ENCODE data around the gene TVP23C.

The TVP23C gene

GRCh38 chr17:15490634-15491261, 72.5 kb downstream of the TVP23C start:
- H3K18ac ChIP-seq (ENCODE audit: low read length) = no peak overlapping the region
- H3K79me2 ChIP-seq (ENCODE audit: control insufficient read depth, insufficient read depth, low read length, poor library complexity) = no peaks in the 10 kb centered on the region
- peak overlapping the region; percentile 28 for H4K8ac ChIP-seq (ENCODE audit: low read depth, low read length)
- H2AFZ ChIP-seq (ENCODE audit: insufficient read depth, low read length, poor library complexity) = no peak overlapping the region
- no peak overlapping the region for H3K23ac ChIP-seq (ENCODE audit: low read length)
- H4K91ac ChIP-seq (ENCODE audit: low read depth, low read length) = no peak overlapping the region
- H2AK5ac ChIP-seq (ENCODE audit: low read length) = no peak overlapping the region
- H2BK12ac ChIP-seq (ENCODE audit: low read length) = peak overlapping the region; percentile 38
- peak; percentile 74 to 81 for DNase-seq
- WGBS (ENCODE audit: extremely low coverage, insufficient coverage, insufficient read length) = no CpG with 5 or more reads among the region's 11 CpGs
- no peaks in the 10 kb centered on the region for H3K27me3 ChIP-seq (ENCODE audit: insufficient read depth, low read length)
- no peak overlapping the region for H4K12ac ChIP-seq (ENCODE audit: low read depth, low read length)
- H2BK120ac ChIP-seq (ENCODE audit: insufficient read depth, low read length, poor library complexity) = peak overlapping the region; percentile 11
- H2BK5ac ChIP-seq (ENCODE audit: low read depth, low read length, poor library complexity) = no peak overlapping the region
- H3K79me1 ChIP-seq (ENCODE audit: low read length) = peaks cover 7% of the 10 kb centered on the region
- no peak overlapping the region for H3K14ac ChIP-seq (ENCODE audit: low read length)
- H3K9me3 ChIP-seq (ENCODE audit: insufficient read depth, low read depth, low read length) = no peaks in the 10 kb centered on the region
- H3K27ac ChIP-seq (ENCODE audit: low read depth, low read length) = peak overlapping the region; percentile 40
- H3K4ac ChIP-seq (ENCODE audit: low read depth, low read length) = no peak overlapping the region
- H3K4me3 ChIP-seq (ENCODE audit: low read depth, low read length) = no peak overlapping the region
- H3K4me2 ChIP-seq (ENCODE audit: low read length) = no peak overlapping the region
- H3K9ac ChIP-seq (ENCODE audit: low read length) = no peak overlapping the region
- peaks cover 9 to 13% of the 10 kb centered on the region in 2 experiments for H3K4me1 ChIP-seq (ENCODE audit: control insufficient read depth in 1 of 2, insufficient read depth in 2 of 2, low read length in 2 of 2)
- peaks cover 7% of the 10 kb centered on the region in 2 experiments for H3K36me3 ChIP-seq (ENCODE audit: control insufficient read depth in 1 of 2, insufficient read depth in 2 of 2, low read length in 2 of 2)

DNA sequence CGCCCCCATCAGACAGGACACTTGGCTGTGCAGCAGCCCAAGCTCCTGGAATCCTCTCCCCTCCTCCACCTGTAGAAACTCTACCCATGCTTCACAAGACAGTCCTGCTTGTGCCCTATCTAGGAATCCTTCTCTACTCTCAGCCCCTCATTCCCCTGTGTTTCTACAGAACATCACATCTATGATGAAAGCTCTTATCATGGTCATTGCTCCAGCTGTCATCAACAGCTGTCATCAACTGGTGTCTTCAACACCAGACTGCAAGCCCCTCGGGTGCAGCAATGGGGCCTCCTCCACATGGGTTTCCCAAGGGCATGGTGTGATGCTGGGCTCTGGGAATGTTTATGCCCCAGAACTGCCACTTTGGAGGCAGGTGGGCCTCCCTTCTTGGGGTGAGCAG, 74.7 kb downstream of the TVP23C start:
- Histone ChIP-seq H3K18ac (ENCODE audit: low read length) (no peak overlapping the region), H3K23ac (ENCODE audit: low read length) (no peak overlapping the region), H3K27ac (ENCODE audit: low read depth, low read length) (no peak overlapping the region), H3K4me2 (ENCODE audit: low read length) (no peak overlapping the region), H2BK120ac (ENCODE audit: insufficient read depth, low read length, poor library complexity) (no peak overlapping the region), H3K14ac (ENCODE audit: low read length) (no peak overlapping the region), H4K8ac (ENCODE audit: low read depth, low read length) (no peak overlapping the region), H2BK12ac (ENCODE audit: low read length) (no peak overlapping the region), H4K91ac (ENCODE audit: low read depth, low read length) (no peak overlapping the region), H2AFZ (ENCODE audit: insufficient read depth, low read length, poor library complexity) (no peak overlapping the region), H3K79me1 (ENCODE audit: low read length) (peaks cover 7% of the 10 kb centered on the region), H3K79me2 (ENCODE audit: control insufficient read depth, insufficient read depth, low read length, poor library complexity) (no peaks in the 10 kb centered on the region), H3K36me3 (ENCODE audit: control insufficient read depth in 1 of 2, insufficient read depth in 2 of 2, low read length in 2 of 2) (peaks cover 6 to 7% of the 10 kb centered on the region in 2 experiments), H3K9ac (ENCODE audit: low read length) (no peak overlapping the region), H2AK5ac (ENCODE audit: low read length) (no peak overlapping the region), H3K9me3 (ENCODE audit: insufficient read depth, low read depth, low read length) (no peaks in the 10 kb centered on the region), H3K4me3 (ENCODE audit: low read depth, low read length) (no peak overlapping the region), H2BK5ac (ENCODE audit: low read depth, low read length, poor library complexity) (no peak overlapping the region), H3K4me1 (ENCODE audit: control insufficient read depth in 1 of 2, insufficient read depth in 2 of 2, low read length in 2 of 2) (peaks cover 9 to 13% of the 10 kb centered on the region in 2 experiments), H3K4ac (ENCODE audit: low read depth, low read length) (no peak overlapping the region), H4K12ac (ENCODE audit: low read depth, low read length) (no peak overlapping the region), H3K27me3 (ENCODE audit: insufficient read depth, low read length) (no peaks in the 10 kb centered on the region)
- DNase-seq = no peak
- no CpG with 5 or more reads among the region's 2 CpGs for WGBS (ENCODE audit: extremely low coverage, insufficient coverage, insufficient read length)

GRCh38 chr17:15485045-15485444, 78.2 kb downstream of the TVP23C start:
- Histone ChIP-seq H2BK5ac (ENCODE audit: low read depth, low read length, poor library complexity) (no peak overlapping the region), H3K23ac (ENCODE audit: low read length) (no peak overlapping the region), H3K9me3 (ENCODE audit: insufficient read depth, low read depth, low read length) (no peaks in the 10 kb centered on the region), H2BK120ac (ENCODE audit: insufficient read depth, low read length, poor library complexity) (no peak overlapping the region), H2AK5ac (ENCODE audit: low read length) (no peak overlapping the region), H3K36me3 (ENCODE audit: control insufficient read depth in 1 of 2, insufficient read depth in 2 of 2, low read length in 2 of 2) (peaks cover 3 to 9% of the 10 kb centered on the region in 2 experiments), H3K4ac (ENCODE audit: low read depth, low read length) (no peak overlapping the region), H3K18ac (ENCODE audit: low read length) (no peak overlapping the region), H3K4me1 (ENCODE audit: control insufficient read depth in 1 of 2, insufficient read depth in 2 of 2, low read length in 2 of 2) (peaks cover 0 to 2% of the 10 kb centered on the region in 2 experiments), H2AFZ (ENCODE audit: insufficient read depth, low read length, poor library complexity) (no peak overlapping the region), H3K9ac (ENCODE audit: low read length) (no peak overlapping the region), H4K8ac (ENCODE audit: low read depth, low read length) (no peak overlapping the region), H4K91ac (ENCODE audit: low read depth, low read length) (no peak overlapping the region), H3K27me3 (ENCODE audit: insufficient read depth, low read length) (no peaks in the 10 kb centered on the region), H3K27ac (ENCODE audit: low read depth, low read length) (no peak overlapping the region), H3K79me2 (ENCODE audit: control insufficient read depth, insufficient read depth, low read length, poor library complexity) (no peaks in the 10 kb centered on the region), H3K4me3 (ENCODE audit: low read depth, low read length) (no peak overlapping the region), H2BK12ac (ENCODE audit: low read length) (no peak overlapping the region), H3K79me1 (ENCODE audit: low read length) (no peaks in the 10 kb centered on the region), H4K12ac (ENCODE audit: low read depth, low read length) (no peak overlapping the region), H3K4me2 (ENCODE audit: low read length) (no peak overlapping the region), H3K14ac (ENCODE audit: low read length) (no peak overlapping the region)
- WGBS (ENCODE audit: extremely low coverage, insufficient coverage, insufficient read length) = no CpG with 5 or more reads among the region's 4 CpGs
- DNase-seq = no peak

DNA sequence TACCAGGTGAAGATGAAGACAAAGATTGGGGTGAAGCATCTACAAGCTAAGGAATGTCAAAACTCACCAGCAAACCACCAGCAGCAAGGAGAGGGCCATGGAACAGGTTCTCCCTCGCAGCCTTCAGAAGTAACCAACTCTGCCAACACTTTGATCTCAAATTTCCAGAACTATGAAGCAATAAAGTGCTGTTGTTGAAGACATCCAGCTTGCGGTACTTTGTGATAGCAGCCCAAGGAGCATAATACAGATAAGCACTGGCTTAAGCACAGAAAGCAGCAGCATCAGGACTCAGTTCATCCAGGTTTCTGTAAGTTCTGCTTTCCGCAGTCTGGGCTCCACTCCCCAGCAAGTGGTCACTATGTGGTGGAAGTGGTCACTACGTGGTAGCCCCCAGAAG, 79.9 kb downstream of the TVP23C start:
- H4K8ac ChIP-seq (ENCODE audit: low read depth, low read length) = no peak overlapping the region
- H3K4me2 ChIP-seq (ENCODE audit: low read length) = no peak overlapping the region
- peaks cover 3 to 12% of the 10 kb centered on the region in 2 experiments for H3K4me1 ChIP-seq (ENCODE audit: control insufficient read depth in 1 of 2, insufficient read depth in 2 of 2, low read length in 2 of 2)
- H3K27ac ChIP-seq (ENCODE audit: low read depth, low read length) = no peak overlapping the region
- H4K91ac ChIP-seq (ENCODE audit: low read depth, low read length) = no peak overlapping the region
- no peak for DNase-seq
- no peak overlapping the region for H3K14ac ChIP-seq (ENCODE audit: low read length)
- no peak overlapping the region for H3K23ac ChIP-seq (ENCODE audit: low read length)
- H3K9ac ChIP-seq (ENCODE audit: low read length) = no peak overlapping the region
- no peak overlapping the region for H2AK5ac ChIP-seq (ENCODE audit: low read length)
- no peaks in the 10 kb centered on the region for H3K79me2 ChIP-seq (ENCODE audit: control insufficient read depth, insufficient read depth, low read length, poor library complexity)
- no peak overlapping the region for H3K4ac ChIP-seq (ENCODE audit: low read depth, low read length)
- no peak overlapping the region for H2BK12ac ChIP-seq (ENCODE audit: low read length)
- H2BK5ac ChIP-seq (ENCODE audit: low read depth, low read length, poor library complexity) = no peak overlapping the region
- no CpG with 5 or more reads among the region's 4 CpGs for WGBS (ENCODE audit: extremely low coverage, insufficient coverage, insufficient read length)
- H3K27me3 ChIP-seq (ENCODE audit: insufficient read depth, low read length) = no peaks in the 10 kb centered on the region
- no peak overlapping the region for H3K18ac ChIP-seq (ENCODE audit: low read length)
- H4K12ac ChIP-seq (ENCODE audit: low read depth, low read length) = no peak overlapping the region
- H3K36me3 ChIP-seq (ENCODE audit: control insufficient read depth in 1 of 2, insufficient read depth in 2 of 2, low read length in 2 of 2) = peaks cover 0 to 9% of the 10 kb centered on the region in 2 experiments
- no peaks in the 10 kb centered on the region for H3K9me3 ChIP-seq (ENCODE audit: insufficient read depth, low read depth, low read length)
- H2BK120ac ChIP-seq (ENCODE audit: insufficient read depth, low read length, poor library complexity) = no peak overlapping the region
- H2AFZ ChIP-seq (ENCODE audit: insufficient read depth, low read length, poor library complexity) = no peak overlapping the region
- no peaks in the 10 kb centered on the region for H3K79me1 ChIP-seq (ENCODE audit: low read length)
- H3K4me3 ChIP-seq (ENCODE audit: low read depth, low read length) = no peak overlapping the region
